Measurements from ENCODE around the gene STYXL2.

The STYXL2 gene

GRCh38 chr1:167077868-167078210 is 16.0 kb upstream of the STYXL2 start:
- no peak for DNase-seq (ENCODE audit: low read depth in 2 of 2)

GRCh38 chr1:167081594-167082156 is 12.2 kb upstream of the STYXL2 start:
- DNase-seq (ENCODE audit: low read depth in 2 of 2) = no peak

GRCh38 chr1:167082511-167083027 is 11.3 kb upstream of the STYXL2 start:
- no peak for DNase-seq (ENCODE audit: low read depth in 2 of 2)

- no peak for DNase-seq (ENCODE audit: low read depth in 2 of 2)
These were observed 10.7 kb upstream of the STYXL2 start for GRCh38 chr1:167083066-167083665.

- DNase-seq (ENCODE audit: low read depth in 2 of 2) = no peak
These were observed 10.0 kb upstream of the STYXL2 start for GRCh38 chr1:167083871-167084270.

GRCh38 chr1:167084757-167085156 is 9.1 kb upstream of the STYXL2 start:
- DNase-seq (ENCODE audit: low read depth in 2 of 2) = no peak

- DNase-seq (ENCODE audit: low read depth in 2 of 2) = no peak
These were observed 7.8 kb upstream of the STYXL2 start for GRCh38 chr1:167086033-167086432.

GRCh38 chr1:167086768-167087167 is 7.1 kb upstream of the STYXL2 start:
- DNase-seq (ENCODE audit: low read depth in 2 of 2) = no peak

- no peak for DNase-seq (ENCODE audit: low read depth in 2 of 2)
These were observed 5.0 kb upstream of the STYXL2 start for GRCh38 chr1:167088746-167089417.

- no peak for DNase-seq (ENCODE audit: low read depth in 2 of 2)
These were observed 3.9 kb upstream of the STYXL2 start for GRCh38 chr1:167089939-167090313.

- no peak for DNase-seq (ENCODE audit: low read depth in 2 of 2)
These were observed 3.4 kb upstream of the STYXL2 start, which contains the start of gene GPA33 for GRCh38 chr1:167090314-167090942. Gene GPA33 (minus strand): TSS chr1:167090377. CDS start chr1:167090287, 90 bp downstream.

- no peak for DNase-seq (ENCODE audit: low read depth in 2 of 2)
These were observed 1.2 kb upstream of the STYXL2 start for GRCh38 chr1:167092653-167093052.

GRCh38 chr1:167094690-167095089 is 815 bp downstream of the STYXL2 start:
- DNase-seq (ENCODE audit: low read depth in 2 of 2) = no peak

GRCh38 chr1:167095368-167095767 is 1.5 kb downstream of the STYXL2 start:
- DNase-seq (ENCODE audit: low read depth in 2 of 2) = no peak

- DNase-seq (ENCODE audit: low read depth in 2 of 2) = no peak
These were observed 6.0 kb downstream of the STYXL2 start for GRCh38 chr1:167099851-167100250.

- no peak for DNase-seq (ENCODE audit: low read depth in 2 of 2)
These were observed 6.9 kb downstream of the STYXL2 start for GRCh38 chr1:167100730-167101129.

- no peak for DNase-seq (ENCODE audit: low read depth in 2 of 2)
These were observed 7.9 kb downstream of the STYXL2 start for GRCh38 chr1:167101754-167102153.

- DNase-seq (ENCODE audit: low read depth in 2 of 2) = no peak
These were observed 9.2 kb downstream of the STYXL2 start for GRCh38 chr1:167102906-167103573.

- no peak for DNase-seq (ENCODE audit: low read depth in 2 of 2)
These were observed 10.4 kb downstream of the STYXL2 start for GRCh38 chr1:167104256-167104633.

- no peak for DNase-seq (ENCODE audit: low read depth in 2 of 2)
These were observed 11.6 kb downstream of the STYXL2 start for GRCh38 chr1:167105271-167106118.

- DNase-seq (ENCODE audit: low read depth in 2 of 2) = no peak
These were observed 12.2 kb downstream of the STYXL2 start for GRCh38 chr1:167106119-167106461.
